SK-N-SH (cell line): ENCODE results near the gene ZNF735.

Experiments
- CTCF ChIP-seq: fragments of 200-600 bp; sonication (generic); IDR thresholded peaks from 2 replicates; pipeline ENCODE4 v1.6.1; 2017; ENCODE audit warnings: antibody characterized with exemption, mild to moderate bottlenecking, moderate library complexity
- FOXJ3 ChIP-seq: sonication (generic); formaldehyde crosslinking; IDR thresholded peaks from 2 replicates; pipeline ENCODE4 v1.5.1; 2020; ENCODE audit warnings: mild to moderate bottlenecking, missing genetic modification reagents
- JUND ChIP-seq: IDR thresholded peaks from 2 replicates; pipeline ENCODE4 v1.4.0; 2012
- TAF1 ChIP-seq: IDR thresholded peaks from 2 replicates; pipeline ENCODE4 v1.6.1; 2012; ENCODE audit warnings: low read depth, mild to moderate bottlenecking, low read length, moderate library complexity, borderline replicate concordance
- USF1 ChIP-seq: IDR thresholded peaks from 2 replicates; pipeline ENCODE4 v1.4.0; 2012; ENCODE audit warnings: low read depth, borderline replicate concordance
- TF ChIP-seq, protein P1 (sequence below): IDR thresholded peaks from 2 replicates; pipeline ENCODE4 v1.6.1; 2012; ENCODE audit warnings: mild to moderate bottlenecking, low read depth, low read length, moderate library complexity

DNA sequence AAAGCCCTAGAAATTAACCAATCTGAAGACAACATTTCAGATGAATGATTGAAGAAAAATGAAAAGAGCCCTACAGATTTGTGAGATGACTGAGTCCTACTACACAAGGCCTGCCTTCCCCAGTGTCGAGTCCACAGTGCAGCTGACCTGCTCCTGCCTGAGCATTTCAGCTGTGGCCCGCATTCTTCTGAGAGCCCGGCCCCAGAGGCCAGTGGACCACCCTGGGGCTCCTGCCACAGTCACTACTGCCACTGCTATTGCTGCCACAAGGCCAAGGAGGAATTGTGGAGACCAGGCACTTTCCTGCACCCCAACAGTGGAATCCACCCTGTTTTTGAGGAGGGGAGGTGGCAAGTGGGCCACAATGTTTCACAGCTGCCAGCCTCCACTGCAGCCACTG lies 19.6 kb upstream of the ZNF735 start:
- no peak for TF ChIP-seq TAF1
- TF ChIP-seq CTCF = no peak
- TF ChIP-seq, protein P1, sequence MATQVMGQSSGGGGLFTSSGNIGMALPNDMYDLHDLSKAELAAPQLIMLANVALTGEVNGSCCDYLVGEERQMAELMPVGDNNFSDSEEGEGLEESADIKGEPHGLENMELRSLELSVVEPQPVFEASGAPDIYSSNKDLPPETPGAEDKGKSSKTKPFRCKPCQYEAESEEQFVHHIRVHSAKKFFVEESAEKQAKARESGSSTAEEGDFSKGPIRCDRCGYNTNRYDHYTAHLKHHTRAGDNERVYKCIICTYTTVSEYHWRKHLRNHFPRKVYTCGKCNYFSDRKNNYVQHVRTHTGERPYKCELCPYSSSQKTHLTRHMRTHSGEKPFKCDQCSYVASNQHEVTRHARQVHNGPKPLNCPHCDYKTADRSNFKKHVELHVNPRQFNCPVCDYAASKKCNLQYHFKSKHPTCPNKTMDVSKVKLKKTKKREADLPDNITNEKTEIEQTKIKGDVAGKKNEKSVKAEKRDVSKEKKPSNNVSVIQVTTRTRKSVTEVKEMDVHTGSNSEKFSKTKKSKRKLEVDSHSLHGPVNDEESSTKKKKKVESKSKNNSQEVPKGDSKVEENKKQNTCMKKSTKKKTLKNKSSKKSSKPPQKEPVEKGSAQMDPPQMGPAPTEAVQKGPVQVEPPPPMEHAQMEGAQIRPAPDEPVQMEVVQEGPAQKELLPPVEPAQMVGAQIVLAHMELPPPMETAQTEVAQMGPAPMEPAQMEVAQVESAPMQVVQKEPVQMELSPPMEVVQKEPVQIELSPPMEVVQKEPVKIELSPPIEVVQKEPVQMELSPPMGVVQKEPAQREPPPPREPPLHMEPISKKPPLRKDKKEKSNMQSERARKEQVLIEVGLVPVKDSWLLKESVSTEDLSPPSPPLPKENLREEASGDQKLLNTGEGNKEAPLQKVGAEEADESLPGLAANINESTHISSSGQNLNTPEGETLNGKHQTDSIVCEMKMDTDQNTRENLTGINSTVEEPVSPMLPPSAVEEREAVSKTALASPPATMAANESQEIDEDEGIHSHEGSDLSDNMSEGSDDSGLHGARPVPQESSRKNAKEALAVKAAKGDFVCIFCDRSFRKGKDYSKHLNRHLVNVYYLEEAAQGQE = no peak
- TF ChIP-seq USF1 = no peak
- TF ChIP-seq FOXJ3 (CRISPR knock-in tag) = no peak
- no peak for TF ChIP-seq JUND
